ENCODE data around the gene DLG2.
"Not testable (repeated sequence)": the region's sequence is repeated elsewhere in the genome, so short reads cannot be mapped to it uniquely, and the experiment has no call there.

The DLG2 gene

DNA sequence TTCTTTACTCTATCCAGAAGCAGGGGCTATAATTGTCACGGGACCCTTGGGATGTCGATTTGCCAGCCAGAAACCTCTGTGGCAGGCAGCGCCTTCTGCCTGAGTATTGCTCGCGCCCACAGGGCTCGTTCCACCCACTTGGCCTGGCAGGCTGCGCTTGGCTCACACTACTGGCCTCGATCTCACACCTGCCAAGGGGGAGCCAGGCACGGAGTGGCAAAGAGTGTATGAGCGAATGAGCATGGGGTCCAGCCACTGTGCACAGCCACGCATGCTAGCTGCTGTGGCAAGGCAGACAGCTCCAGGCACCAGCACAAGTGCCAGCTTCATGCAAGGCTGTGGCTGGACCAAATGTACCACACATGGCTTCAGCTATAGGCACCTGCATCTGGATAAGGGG, 599.8 kb downstream of the DLG2 start:
- intact Hi-C loops (cut with micrococcal nuclease), result no loop called here
- H3K27me3 Mint-ChIP-seq, result no peaks in the 10 kb centered on the region
- peaks cover 11% of the 10 kb centered on the region for H3K9me3 Mint-ChIP-seq
- H3K4me3 Mint-ChIP-seq, result no peak overlapping the region
- H3K36me3 Mint-ChIP-seq (ENCODE audit: low read depth), result no peaks in the 10 kb centered on the region
- H3K4me1 Mint-ChIP-seq (ENCODE audit: low read depth), result no peaks in the 10 kb centered on the region
- H3K27ac Mint-ChIP-seq, result no peak overlapping the region

- Mint-ChIP-seq H3K36me3 (ENCODE audit: low read depth) (no peaks in the 10 kb centered on the region), H3K27me3 (no peaks in the 10 kb centered on the region), H3K4me3 (no peak overlapping the region), H3K4me1 (ENCODE audit: low read depth) (no peaks in the 10 kb centered on the region), H3K9me3 (peaks cover 13% of the 10 kb centered on the region), H3K27ac (no peak overlapping the region)
- intact Hi-C loops (cut with micrococcal nuclease), result no loop called here
Observed at GRCh38 chr11:85021058-85021457, 606.1 kb downstream of the DLG2 start.

DNA sequence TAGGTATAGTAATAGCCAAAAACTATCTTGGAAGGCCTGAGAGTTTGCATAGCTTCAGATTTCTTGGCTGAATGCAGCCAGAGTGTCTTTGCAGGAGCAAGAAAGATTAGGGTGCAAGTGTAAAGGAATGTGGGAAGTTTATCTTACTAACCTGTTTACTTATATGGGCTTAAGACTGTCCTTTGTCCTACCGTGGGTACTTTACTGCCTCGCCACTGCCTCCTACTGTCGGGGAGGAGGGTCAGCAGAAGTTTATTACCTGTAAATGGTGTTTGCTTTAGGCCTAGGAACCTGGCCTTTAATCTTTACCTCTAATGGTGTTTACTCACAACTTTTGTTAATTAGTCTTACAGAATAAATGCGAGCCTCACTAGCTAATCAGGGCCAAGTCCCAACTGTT, 633.8 kb downstream of the DLG2 start:
- intact Hi-C loops (cut with micrococcal nuclease), result no loop called here
- Mint-ChIP-seq H3K9me3 (peaks cover 12% of the 10 kb centered on the region), H3K27ac (no peak overlapping the region), H3K4me3 (no peak overlapping the region), H3K27me3 (no peaks in the 10 kb centered on the region), H3K4me1 (ENCODE audit: low read depth) (no peaks in the 10 kb centered on the region), H3K36me3 (ENCODE audit: low read depth) (no peaks in the 10 kb centered on the region)

DNA sequence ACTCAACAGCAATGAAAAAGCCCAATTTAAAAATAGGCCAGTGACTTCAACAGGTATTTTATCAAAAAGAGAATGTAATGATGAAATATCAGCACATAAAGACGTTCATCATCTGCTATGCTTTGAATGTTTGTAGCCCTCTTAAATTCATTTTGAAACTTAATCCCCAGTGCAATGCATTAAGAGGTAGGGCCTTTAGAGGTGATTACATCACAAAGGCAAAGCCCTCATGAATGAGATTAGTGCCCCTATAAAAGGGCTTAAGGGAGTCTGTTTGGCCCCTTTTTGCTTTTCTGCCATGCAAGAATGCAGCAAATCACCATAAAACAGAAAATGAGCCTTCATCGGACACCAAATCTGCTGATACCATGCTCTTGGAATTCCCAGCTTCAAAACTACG, 637.0 kb downstream of the DLG2 start:
- intact Hi-C loops (cut with micrococcal nuclease), result no loop called here
- no peaks in the 10 kb centered on the region for H3K4me1 Mint-ChIP-seq (ENCODE audit: low read depth)
- H3K4me3 Mint-ChIP-seq, result no peak overlapping the region
- H3K27me3 Mint-ChIP-seq, result no peaks in the 10 kb centered on the region
- H3K36me3 Mint-ChIP-seq (ENCODE audit: low read depth), result no peaks in the 10 kb centered on the region
- H3K27ac Mint-ChIP-seq, result no peak overlapping the region
- H3K9me3 Mint-ChIP-seq, result peaks cover 21% of the 10 kb centered on the region

GRCh38 chr11:84987686-84988187, 639.4 kb downstream of the DLG2 start:
- H3K9me3 Mint-ChIP-seq, result peaks cover 42% of the 10 kb centered on the region
- H3K27ac Mint-ChIP-seq; H3K36me3 Mint-ChIP-seq (ENCODE audit: low read depth): not testable (repeated sequence)

DNA sequence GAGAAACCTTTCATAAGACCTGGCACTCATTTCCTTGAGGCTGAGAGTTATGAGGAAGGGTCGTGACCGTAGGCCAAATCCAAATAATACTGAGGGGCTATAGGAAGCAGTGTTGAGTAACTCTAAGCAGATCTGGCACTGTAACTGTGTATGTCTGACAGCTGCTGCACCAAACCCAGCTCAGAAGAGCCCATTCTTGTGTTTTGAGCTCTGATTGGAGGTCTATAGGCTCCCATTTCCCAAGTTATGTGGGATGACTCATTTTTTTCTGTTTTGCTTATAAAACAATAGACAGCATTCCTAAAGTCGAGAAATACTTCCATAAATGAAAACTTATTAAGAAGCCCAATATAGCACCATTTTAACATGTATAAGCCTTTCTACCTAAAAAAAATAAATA, 645.8 kb downstream of the DLG2 start:
- Mint-ChIP-seq H3K27ac (no peak overlapping the region), H3K27me3 (no peaks in the 10 kb centered on the region), H3K4me3 (no peak overlapping the region), H3K4me1 (ENCODE audit: low read depth) (no peaks in the 10 kb centered on the region), H3K36me3 (ENCODE audit: low read depth) (no peaks in the 10 kb centered on the region), H3K9me3 (peaks cover 49% of the 10 kb centered on the region)
- intact Hi-C loops (cut with micrococcal nuclease), result no loop called here

More at GRCh38 chr11:84987686-84988187, 639.4 kb downstream of the DLG2 start:
- H3K27me3 Mint-ChIP-seq; intact Hi-C loops (cut with micrococcal nuclease); H3K4me1 Mint-ChIP-seq (ENCODE audit: low read depth); H3K4me3 Mint-ChIP-seq: not testable (repeated sequence)

DNA sequence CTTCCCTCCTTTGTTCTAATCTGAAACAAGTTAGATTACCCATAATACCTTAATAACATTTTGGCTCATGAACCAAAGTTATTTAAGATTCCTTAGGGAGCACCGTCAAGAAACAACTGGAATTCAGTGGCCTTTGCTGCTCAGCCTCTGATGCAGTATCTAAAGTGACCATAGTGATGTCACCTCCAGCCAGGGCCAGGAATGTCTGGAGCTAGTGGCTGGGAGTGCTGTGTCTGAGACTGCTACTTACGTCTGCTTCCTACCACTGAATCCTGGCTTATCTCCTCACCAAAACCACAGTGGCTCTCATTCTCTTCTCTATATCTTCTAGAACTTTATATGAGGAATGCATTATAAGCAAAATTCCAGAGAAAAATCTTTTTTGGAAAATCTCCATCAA, 658.0 kb downstream of the DLG2 start:
- H3K36me3 Mint-ChIP-seq (ENCODE audit: low read depth), result no peaks in the 10 kb centered on the region
- no peak overlapping the region for H3K27ac Mint-ChIP-seq
- no peak overlapping the region for H3K4me3 Mint-ChIP-seq
- H3K9me3 Mint-ChIP-seq, result peaks cover 18% of the 10 kb centered on the region
- no peaks in the 10 kb centered on the region for H3K27me3 Mint-ChIP-seq
- no peaks in the 10 kb centered on the region for H3K4me1 Mint-ChIP-seq (ENCODE audit: low read depth)
- intact Hi-C loops (cut with micrococcal nuclease), result no loop called here

DNA sequence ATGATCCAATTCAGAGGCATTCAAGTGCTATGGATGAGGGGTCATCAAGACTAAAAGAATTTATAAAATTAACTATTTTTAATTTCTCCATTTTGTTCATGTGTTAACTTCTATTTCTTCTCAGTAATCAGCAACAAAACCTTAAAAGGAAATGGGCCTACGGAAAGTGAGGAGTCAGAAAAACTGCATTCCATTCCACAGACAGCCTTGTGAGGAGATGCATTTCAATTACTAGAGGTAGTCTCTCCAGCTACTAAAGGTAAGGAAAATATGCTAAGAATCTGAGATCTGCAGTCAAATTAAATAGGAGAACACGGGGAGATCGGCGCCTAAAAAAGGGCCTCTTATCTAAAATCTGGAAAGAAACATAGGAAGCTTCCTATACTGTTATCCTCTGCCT, 661.7 kb downstream of the DLG2 start:
- Mint-ChIP-seq H3K36me3 (ENCODE audit: low read depth) (no peaks in the 10 kb centered on the region), H3K4me1 (ENCODE audit: low read depth) (no peaks in the 10 kb centered on the region), H3K27ac (no peak overlapping the region), H3K4me3 (no peak overlapping the region), H3K9me3 (peaks cover 17% of the 10 kb centered on the region), H3K27me3 (no peaks in the 10 kb centered on the region)
- intact Hi-C loops (cut with micrococcal nuclease), result no loop called here

- intact Hi-C loops (cut with micrococcal nuclease), result no loop called here
- H3K9me3 Mint-ChIP-seq, result peaks cover 12% of the 10 kb centered on the region
- H3K36me3 Mint-ChIP-seq (ENCODE audit: low read depth), result no peaks in the 10 kb centered on the region
- no peaks in the 10 kb centered on the region for H3K4me1 Mint-ChIP-seq (ENCODE audit: low read depth)
- H3K27ac Mint-ChIP-seq, result no peak overlapping the region
- H3K4me3 Mint-ChIP-seq, result no peak overlapping the region
- no peaks in the 10 kb centered on the region for H3K27me3 Mint-ChIP-seq
Observed at GRCh38 chr11:84963240-84963639, 663.9 kb downstream of the DLG2 start.

GRCh38 chr11:84962018-84962417, 665.1 kb downstream of the DLG2 start:
- Mint-ChIP-seq H3K4me3 (no peak overlapping the region), H3K36me3 (ENCODE audit: low read depth) (no peaks in the 10 kb centered on the region), H3K27ac (no peak overlapping the region), H3K4me1 (ENCODE audit: low read depth) (no peaks in the 10 kb centered on the region), H3K27me3 (no peaks in the 10 kb centered on the region), H3K9me3 (peaks cover 12% of the 10 kb centered on the region)
- intact Hi-C loops (cut with micrococcal nuclease), result no loop called here

- no peaks in the 10 kb centered on the region for H3K36me3 Mint-ChIP-seq (ENCODE audit: low read depth)
- peaks cover 6% of the 10 kb centered on the region for H3K9me3 Mint-ChIP-seq
- intact Hi-C loops (cut with micrococcal nuclease), result no loop called here
Observed at GRCh38 chr11:84958295-84958694, 668.8 kb downstream of the DLG2 start.

GRCh38 chr11:84950569-84951270, 676.4 kb downstream of the DLG2 start:
- H3K9me3 Mint-ChIP-seq, result peaks cover 24% of the 10 kb centered on the region
- no peak overlapping the region for H3K4me3 Mint-ChIP-seq
- no peak overlapping the region for H3K27ac Mint-ChIP-seq
- intact Hi-C loops (cut with micrococcal nuclease), result no loop called here
- H3K27me3 Mint-ChIP-seq, result no peaks in the 10 kb centered on the region
- no peaks in the 10 kb centered on the region for H3K4me1 Mint-ChIP-seq (ENCODE audit: low read depth)
- H3K36me3 Mint-ChIP-seq (ENCODE audit: low read depth), result no peaks in the 10 kb centered on the region

More at GRCh38 chr11:84958295-84958694, 668.8 kb downstream of the DLG2 start:
- Mint-ChIP-seq H3K4me1 (ENCODE audit: low read depth) (no peaks in the 10 kb centered on the region), H3K27me3 (no peaks in the 10 kb centered on the region), H3K27ac (no peak overlapping the region), H3K4me3 (no peak overlapping the region)

DNA sequence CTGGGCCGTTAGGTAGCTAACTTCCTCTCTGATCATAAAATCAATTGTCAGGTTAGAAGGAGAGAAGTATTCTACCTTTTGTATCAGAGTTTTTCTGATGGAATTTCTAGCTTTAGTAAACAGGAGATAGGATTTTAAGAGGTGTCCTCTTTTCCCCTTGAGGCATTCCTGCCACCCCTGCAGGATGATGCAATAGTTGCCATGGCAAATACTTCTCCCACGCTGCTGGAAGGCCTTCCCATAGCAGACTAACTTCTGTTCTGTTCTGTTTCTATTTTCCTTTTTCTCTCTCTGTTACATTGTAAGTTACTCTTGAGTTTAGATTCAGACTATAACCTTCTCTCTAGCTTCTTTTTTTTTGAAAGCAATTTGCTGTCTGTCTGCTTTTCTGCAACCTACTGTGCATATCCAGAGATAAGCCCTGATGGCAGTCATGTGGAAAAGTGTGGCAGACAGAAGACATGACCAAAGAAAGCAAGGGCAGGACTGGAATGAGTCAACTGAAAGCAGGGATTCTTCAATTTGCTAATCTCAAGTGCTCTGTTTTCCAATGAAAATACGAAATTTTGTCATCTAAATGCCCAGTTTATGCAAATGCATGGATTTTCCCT, 679.1 kb downstream of the DLG2 start:
- Mint-ChIP-seq H3K4me3 (no peak overlapping the region), H3K9me3 (peaks cover 44% of the 10 kb centered on the region), H3K4me1 (ENCODE audit: low read depth) (no peaks in the 10 kb centered on the region), H3K36me3 (ENCODE audit: low read depth) (no peaks in the 10 kb centered on the region), H3K27me3 (no peaks in the 10 kb centered on the region), H3K27ac (no peak overlapping the region)
- intact Hi-C loops (cut with micrococcal nuclease), result no loop called here

- H3K9me3 Mint-ChIP-seq, result peaks cover 48% of the 10 kb centered on the region
- H3K36me3 Mint-ChIP-seq (ENCODE audit: low read depth), result no peaks in the 10 kb centered on the region
- no peak overlapping the region for H3K27ac Mint-ChIP-seq
- intact Hi-C loops (cut with micrococcal nuclease), result no loop called here
- H3K4me1 Mint-ChIP-seq (ENCODE audit: low read depth), result no peaks in the 10 kb centered on the region
- H3K27me3 Mint-ChIP-seq, result no peaks in the 10 kb centered on the region
- H3K4me3 Mint-ChIP-seq, result no peak overlapping the region
Observed at GRCh38 chr11:84947070-84947469, 680.1 kb downstream of the DLG2 start.

DNA sequence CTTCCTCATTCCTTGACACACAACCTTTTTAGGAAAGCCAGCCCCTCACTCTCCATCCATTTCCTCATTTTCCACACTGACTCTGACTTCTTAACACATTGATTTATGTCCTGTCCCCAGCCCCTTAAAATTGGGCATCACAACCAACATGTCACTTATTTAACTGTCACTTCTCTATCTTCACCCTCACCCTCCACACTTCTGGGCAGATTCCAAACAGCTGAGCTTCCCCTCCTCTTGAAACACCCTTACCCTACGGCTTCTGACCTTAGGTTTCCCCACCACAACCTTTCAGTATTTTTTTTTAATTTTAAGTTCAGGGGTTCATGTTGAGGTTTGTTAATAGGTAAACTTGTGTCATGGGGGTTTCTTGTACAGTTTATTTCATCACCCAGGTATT, 696.3 kb downstream of the DLG2 start:
- intact Hi-C loops (cut with micrococcal nuclease), result no loop called here
- Mint-ChIP-seq H3K9me3 (peaks cover 11% of the 10 kb centered on the region), H3K4me1 (ENCODE audit: low read depth) (no peaks in the 10 kb centered on the region), H3K27me3 (no peaks in the 10 kb centered on the region), H3K36me3 (ENCODE audit: low read depth) (no peaks in the 10 kb centered on the region), H3K27ac (no peak overlapping the region), H3K4me3 (no peak overlapping the region)
